Esophagus squamous epithelium (tissue), 4 donors: ENCODE measurements around the gene ATG10.

ENCODE experiments used
- POLR2A ChIP-seq, 4 donors: fragments of 450-650 bp; IDR thresholded peaks; one replicate each; pipeline ENCODE4 v1.6.1; 2017; ENCODE audit warnings: antibody characterized with exemption in 4 of 4, mild to moderate bottlenecking in 4 of 4, moderate library complexity in 3 of 4
- TF ChIP-seq, protein P1 (sequence below), 6 experiments: fragments of 450-650 bp in 4 of 6; fragments of 200-600 bp in 2 of 6; sonication (generic) in 2 of 6; IDR thresholded peaks; one replicate each; pipeline ENCODE4 v1.5.1; 2016 to 2019; ENCODE audit warnings: antibody characterized with exemption in 6 of 6, mild to moderate bottlenecking in 4 of 6, moderate library complexity in 4 of 6

DNA sequence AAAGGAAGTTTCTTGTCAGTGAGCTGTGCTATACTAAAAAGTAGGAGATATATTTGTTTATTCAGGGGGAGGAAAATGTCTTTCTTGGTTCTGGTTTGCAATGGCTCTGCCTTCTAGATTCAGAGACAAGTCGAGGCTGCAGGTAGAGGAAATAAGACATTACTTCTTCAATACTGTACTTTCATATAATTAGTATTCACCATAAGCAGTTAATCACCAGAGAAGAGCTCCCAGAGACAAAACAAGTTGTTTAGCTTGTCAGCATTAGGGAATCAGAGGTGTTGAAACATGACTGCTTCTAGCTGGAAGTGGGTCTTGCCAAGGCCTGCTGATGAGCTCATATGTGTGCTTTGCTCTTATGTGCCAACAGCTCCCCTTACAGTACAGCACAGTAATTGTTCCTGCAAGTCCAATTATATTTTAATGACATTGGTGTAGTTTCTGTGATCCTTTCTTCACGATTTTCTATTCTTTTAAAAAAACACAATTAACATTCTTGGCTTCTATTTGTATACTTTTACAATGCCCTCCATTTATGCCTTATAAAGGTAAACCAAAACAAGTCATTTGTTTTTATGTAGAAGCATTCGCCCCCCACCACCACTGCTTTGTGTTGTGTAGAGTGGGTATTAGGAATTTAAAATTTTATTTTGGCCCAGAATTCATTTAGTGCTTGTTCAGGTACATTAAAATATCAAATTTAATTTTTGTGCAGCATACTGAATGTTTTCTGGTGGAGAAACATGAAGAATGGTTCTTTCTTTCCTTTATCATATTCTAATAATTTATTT lies 194.1 kb downstream of the ATG10 start:
- TF ChIP-seq, protein P1, sequence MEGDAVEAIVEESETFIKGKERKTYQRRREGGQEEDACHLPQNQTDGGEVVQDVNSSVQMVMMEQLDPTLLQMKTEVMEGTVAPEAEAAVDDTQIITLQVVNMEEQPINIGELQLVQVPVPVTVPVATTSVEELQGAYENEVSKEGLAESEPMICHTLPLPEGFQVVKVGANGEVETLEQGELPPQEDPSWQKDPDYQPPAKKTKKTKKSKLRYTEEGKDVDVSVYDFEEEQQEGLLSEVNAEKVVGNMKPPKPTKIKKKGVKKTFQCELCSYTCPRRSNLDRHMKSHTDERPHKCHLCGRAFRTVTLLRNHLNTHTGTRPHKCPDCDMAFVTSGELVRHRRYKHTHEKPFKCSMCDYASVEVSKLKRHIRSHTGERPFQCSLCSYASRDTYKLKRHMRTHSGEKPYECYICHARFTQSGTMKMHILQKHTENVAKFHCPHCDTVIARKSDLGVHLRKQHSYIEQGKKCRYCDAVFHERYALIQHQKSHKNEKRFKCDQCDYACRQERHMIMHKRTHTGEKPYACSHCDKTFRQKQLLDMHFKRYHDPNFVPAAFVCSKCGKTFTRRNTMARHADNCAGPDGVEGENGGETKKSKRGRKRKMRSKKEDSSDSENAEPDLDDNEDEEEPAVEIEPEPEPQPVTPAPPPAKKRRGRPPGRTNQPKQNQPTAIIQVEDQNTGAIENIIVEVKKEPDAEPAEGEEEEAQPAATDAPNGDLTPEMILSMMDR (IDR thresholded peaks at IDR 0.05): peak; percentile 31 to 87 (median 74)
- TF ChIP-seq POLR2A (IDR thresholded peaks at IDR 0.05): no peak
